ENCODE results near the gene ICAM3.

GRCh38 chr19:10299545-10300458, 39.6 kb downstream of the ICAM3 start:
- TF ChIP-seq CHD2 (IDR thresholded peaks at IDR 0.05; ENCODE audit: borderline replicate concordance, low read depth, low read length) (no peak), TAF1 (IDR thresholded peaks at IDR 0.05; ENCODE audit: borderline replicate concordance, low read depth, low read length) (no peak)
